Thyroid gland (tissue), 4 donors: ENCODE results near the gene ACSM2A.
"Not testable (repeated sequence)": the region's sequence is repeated elsewhere in the genome, so short reads cannot be mapped to it uniquely, and the experiment has no call there.

Experiments used
- CTCF ChIP-seq, 6 experiments: fragments of 200-600 bp in 3 of 6; fragments of 450-650 bp in 3 of 6; sonication (generic) in 3 of 6; IDR thresholded peaks; one replicate each; pipeline ENCODE4 v1.5.1; 2016 to 2019; ENCODE audit warnings: antibody characterized with exemption in 6 of 6, mild to moderate bottlenecking in 2 of 6, inconsistent platforms in 1 of 6, moderate library complexity in 1 of 6
- POLR2A ChIP-seq, 2 donors: fragments of 450-650 bp; IDR thresholded peaks; one replicate each; pipeline ENCODE4 v1.6.1; 2017; ENCODE audit warnings: antibody characterized with exemption in 2 of 2, mild to moderate bottlenecking in 2 of 2, moderate library complexity in 1 of 2

- TF ChIP-seq CTCF, POLR2A (IDR thresholded peaks at IDR 0.05): not testable (repeated sequence)
Measured at GRCh38 chr16:20419093-20419492, 32.2 kb upstream of the ACSM2A start.
